Ishikawa (cell line): ENCODE measurements around the gene TMEM53.

Experiments used
- CEBPB ChIP-seq: IDR thresholded peaks from 2 replicates; pipeline ENCODE4 v1.6.1; 2012
- CREB1 ChIP-seq: IDR thresholded peaks from 2 replicates; pipeline ENCODE4 v1.6.1; 2012; ENCODE audit warnings: low read depth
- EGR1 ChIP-seq: IDR thresholded peaks from 2 replicates; pipeline ENCODE4 v1.6.1; 2012
- EP300 ChIP-seq: IDR thresholded peaks from 2 replicates; pipeline ENCODE4 v1.6.1; 2012; ENCODE audit warnings: borderline replicate concordance
- FOXM1 ChIP-seq: IDR thresholded peaks from 2 replicates; pipeline ENCODE4 v1.6.1; 2012; ENCODE audit warnings: low read depth, borderline replicate concordance
- RAD21 ChIP-seq: IDR thresholded peaks from 2 replicates; pipeline ENCODE4 v1.6.1; 2012; ENCODE audit warnings: low read depth
- TAF1 ChIP-seq: IDR thresholded peaks from 2 replicates; pipeline ENCODE4 v1.6.1; 2012; ENCODE audit warnings: low read depth, mild to moderate bottlenecking
- TCF12 ChIP-seq: IDR thresholded peaks from 2 replicates; pipeline ENCODE4 v1.6.1; 2012; ENCODE audit warnings: low read depth
- TEAD4 ChIP-seq: IDR thresholded peaks from 2 replicates; pipeline ENCODE4 v1.6.1; 2012
- YY1 ChIP-seq: IDR thresholded peaks from 2 replicates; pipeline ENCODE4 v1.6.1; 2012; ENCODE audit warnings: low read depth
- ZBTB7A ChIP-seq: IDR thresholded peaks from 2 replicates; pipeline ENCODE4 v1.6.1; 2012; ENCODE audit warnings: low read depth
- TF ChIP-seq, protein P1 (sequence below): IDR thresholded peaks from 2 replicates; pipeline ENCODE4 v1.6.1; 2012; ENCODE audit warnings: low read depth, mild to moderate bottlenecking
- TF ChIP-seq, protein P2 (sequence below): IDR thresholded peaks from 2 replicates; pipeline ENCODE4 v1.6.1; 2012
- TF ChIP-seq, protein P3 (sequence below): IDR thresholded peaks from 2 replicates; pipeline ENCODE4 v1.6.1; 2012

Gene TMEM53

DNA sequence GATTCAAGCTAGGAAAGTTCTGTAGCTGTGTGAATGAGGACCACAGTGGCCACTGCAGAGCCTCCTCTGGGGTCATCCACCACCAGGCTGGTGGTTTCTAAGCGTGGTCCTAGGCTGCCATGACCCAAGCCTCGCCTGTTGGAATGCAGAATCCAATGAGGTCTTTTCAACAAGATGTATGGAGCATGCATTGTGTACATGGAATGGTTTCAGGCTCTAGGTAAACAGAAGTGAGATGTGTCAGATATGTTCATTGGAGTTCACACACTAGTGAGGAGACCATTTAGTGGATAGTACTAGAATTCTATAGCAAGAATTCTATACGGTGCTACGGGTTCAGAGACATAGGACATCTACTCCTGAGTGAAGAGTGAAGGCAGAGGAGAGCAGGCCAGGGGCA lies 46.0 kb upstream of the TMEM53 start:
- no peak for TF ChIP-seq TEAD4

DNA sequence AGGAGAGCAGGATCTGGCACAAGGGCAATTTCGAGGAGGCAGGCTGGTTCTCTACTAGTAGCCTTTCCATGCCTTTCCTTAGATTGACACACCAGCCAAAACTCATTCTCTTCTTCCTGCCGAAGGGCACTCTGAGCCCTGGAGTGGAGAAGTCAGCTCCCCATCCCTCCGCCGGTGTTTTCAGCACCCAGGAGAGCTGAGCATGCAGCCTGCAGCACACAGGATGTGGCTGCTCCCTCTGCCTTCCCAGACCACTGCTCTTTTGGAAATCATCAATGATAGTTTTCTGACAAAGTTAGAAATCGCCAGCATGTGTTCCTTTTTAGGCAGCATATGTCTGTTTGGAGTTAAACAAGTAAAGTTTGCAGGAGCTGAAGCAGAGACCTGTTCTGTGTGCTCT lies 45.0 kb upstream of the TMEM53 start:
- TF ChIP-seq YY1 (no peak), ZBTB7A (no peak), FOXM1 (no peak), EP300 (no peak), TAF1 (no peak), TEAD4 (no peak)
- TF ChIP-seq, protein P1, sequence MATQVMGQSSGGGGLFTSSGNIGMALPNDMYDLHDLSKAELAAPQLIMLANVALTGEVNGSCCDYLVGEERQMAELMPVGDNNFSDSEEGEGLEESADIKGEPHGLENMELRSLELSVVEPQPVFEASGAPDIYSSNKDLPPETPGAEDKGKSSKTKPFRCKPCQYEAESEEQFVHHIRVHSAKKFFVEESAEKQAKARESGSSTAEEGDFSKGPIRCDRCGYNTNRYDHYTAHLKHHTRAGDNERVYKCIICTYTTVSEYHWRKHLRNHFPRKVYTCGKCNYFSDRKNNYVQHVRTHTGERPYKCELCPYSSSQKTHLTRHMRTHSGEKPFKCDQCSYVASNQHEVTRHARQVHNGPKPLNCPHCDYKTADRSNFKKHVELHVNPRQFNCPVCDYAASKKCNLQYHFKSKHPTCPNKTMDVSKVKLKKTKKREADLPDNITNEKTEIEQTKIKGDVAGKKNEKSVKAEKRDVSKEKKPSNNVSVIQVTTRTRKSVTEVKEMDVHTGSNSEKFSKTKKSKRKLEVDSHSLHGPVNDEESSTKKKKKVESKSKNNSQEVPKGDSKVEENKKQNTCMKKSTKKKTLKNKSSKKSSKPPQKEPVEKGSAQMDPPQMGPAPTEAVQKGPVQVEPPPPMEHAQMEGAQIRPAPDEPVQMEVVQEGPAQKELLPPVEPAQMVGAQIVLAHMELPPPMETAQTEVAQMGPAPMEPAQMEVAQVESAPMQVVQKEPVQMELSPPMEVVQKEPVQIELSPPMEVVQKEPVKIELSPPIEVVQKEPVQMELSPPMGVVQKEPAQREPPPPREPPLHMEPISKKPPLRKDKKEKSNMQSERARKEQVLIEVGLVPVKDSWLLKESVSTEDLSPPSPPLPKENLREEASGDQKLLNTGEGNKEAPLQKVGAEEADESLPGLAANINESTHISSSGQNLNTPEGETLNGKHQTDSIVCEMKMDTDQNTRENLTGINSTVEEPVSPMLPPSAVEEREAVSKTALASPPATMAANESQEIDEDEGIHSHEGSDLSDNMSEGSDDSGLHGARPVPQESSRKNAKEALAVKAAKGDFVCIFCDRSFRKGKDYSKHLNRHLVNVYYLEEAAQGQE = no peak
- TF ChIP-seq, protein P2, sequence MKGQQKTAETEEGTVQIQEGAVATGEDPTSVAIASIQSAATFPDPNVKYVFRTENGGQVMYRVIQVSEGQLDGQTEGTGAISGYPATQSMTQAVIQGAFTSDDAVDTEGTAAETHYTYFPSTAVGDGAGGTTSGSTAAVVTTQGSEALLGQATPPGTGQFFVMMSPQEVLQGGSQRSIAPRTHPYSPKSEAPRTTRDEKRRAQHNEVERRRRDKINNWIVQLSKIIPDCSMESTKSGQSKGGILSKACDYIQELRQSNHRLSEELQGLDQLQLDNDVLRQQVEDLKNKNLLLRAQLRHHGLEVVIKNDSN = no peak
- TF ChIP-seq, protein P3, sequence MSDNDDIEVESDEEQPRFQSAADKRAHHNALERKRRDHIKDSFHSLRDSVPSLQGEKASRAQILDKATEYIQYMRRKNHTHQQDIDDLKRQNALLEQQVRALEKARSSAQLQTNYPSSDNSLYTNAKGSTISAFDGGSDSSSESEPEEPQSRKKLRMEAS = no peak

DNA sequence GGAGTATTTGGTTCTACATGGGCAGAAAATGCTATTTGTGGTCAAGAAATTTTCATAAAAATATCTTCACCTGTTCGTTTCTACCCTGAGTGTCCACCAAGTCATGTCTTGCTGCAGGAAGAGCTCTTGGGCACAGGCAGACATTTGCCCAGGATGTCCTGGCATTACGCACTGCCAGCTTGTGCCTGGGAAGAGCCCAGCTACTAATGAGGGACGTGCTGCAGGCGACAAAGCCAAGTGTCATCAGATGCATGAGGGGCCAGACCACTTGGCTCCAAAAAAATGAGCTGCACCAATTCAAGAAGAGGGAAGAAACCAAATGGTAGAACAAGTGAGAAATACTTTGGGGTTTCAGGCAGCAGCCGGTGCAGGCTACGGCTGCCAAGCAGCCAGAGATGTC lies 43.8 kb upstream of the TMEM53 start:
- TF ChIP-seq ZBTB7A (no peak), RAD21 (no peak), EGR1 (no peak), TEAD4 (no peak), TCF12 (no peak), CREB1 (no peak), YY1 (no peak)
- TF ChIP-seq, protein P2 = no peak

DNA sequence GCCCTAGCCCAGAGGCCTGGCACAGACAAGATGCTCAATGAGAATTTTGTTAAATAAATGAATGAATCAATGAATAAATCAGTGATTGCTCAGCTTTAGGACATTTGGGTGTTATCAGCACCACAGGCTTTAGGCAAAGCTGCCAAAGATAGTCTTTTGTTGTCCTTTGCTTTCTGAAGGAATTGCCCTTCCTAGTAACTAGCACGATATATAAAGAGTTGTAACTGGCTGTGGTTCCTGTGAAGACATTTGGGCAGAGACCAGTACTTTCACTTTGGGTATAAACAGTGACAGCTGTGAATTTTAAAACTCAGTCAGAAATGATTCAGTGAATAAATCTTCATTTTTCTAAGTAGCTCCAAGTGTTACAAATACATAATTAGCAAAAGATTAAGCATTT lies 43.4 kb upstream of the TMEM53 start:
- no peak for TF ChIP-seq EP300
- TF ChIP-seq YY1 = no peak
- TF ChIP-seq, protein P2 = no peak
- TF ChIP-seq ZBTB7A = no peak
- TF ChIP-seq CREB1 = no peak
- TF ChIP-seq RAD21 = no peak
- TF ChIP-seq TAF1 = no peak

DNA sequence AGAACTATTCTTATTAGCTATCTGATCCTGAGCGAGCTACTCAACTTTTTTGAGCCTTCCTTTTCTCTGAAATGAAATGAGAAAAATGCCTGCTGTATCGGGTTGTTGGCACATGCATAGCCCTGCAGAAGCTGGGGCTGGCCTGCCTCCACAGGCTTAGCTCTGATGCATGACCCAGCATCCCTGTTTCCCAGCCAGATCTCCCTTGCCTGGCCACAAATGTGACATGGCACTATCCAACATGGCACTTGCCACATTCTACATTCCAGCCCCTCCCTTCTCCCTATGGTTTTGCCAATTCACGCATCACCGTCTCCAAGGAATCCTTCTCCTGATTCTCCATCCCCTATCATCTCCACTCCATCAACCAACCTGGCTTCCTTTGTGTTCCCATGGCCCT lies 42.9 kb upstream of the TMEM53 start:
- TF ChIP-seq TEAD4 (peak; percentile 41; the same call in 1 of the 2 replicates), FOXM1 (no peak)

DNA sequence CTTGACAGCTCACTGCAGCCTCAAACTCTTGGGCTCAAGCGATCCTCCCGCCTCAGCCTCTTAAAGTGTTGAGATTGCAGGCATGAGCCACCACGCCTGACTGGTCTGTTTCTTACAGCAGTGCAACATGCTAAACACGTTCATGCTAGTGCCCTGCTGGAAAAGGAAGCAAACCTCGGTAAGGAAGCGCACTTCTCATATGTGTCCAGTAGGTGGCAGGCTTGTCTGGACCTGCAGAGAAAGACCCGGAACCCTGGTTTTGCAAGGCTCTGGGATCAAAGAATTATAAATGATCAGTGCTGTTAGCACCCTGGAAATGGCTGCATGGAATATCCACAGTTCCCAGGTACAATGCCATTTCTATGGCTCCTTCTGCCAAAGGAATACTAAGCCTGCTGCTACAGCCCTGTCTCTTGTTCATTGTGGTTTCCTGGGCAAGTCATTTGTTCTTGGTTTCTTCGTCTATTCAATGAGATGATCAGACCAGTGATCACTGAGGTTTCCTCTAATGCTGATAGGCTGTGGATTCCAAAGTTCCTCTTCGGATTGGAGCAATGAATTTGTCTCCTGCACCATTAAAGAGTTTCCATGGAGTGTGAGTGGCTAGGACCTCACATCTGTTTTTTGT lies 40.8 kb upstream of the TMEM53 start:
- TF ChIP-seq, protein P3 = 0 out of 2 replicates have a peak, but pooled peaks have one; percentile 13
- TF ChIP-seq RAD21 (peak; percentile 74), TAF1 (no peak), EP300 (no peak)
- TF ChIP-seq, protein P2 = no peak

DNA sequence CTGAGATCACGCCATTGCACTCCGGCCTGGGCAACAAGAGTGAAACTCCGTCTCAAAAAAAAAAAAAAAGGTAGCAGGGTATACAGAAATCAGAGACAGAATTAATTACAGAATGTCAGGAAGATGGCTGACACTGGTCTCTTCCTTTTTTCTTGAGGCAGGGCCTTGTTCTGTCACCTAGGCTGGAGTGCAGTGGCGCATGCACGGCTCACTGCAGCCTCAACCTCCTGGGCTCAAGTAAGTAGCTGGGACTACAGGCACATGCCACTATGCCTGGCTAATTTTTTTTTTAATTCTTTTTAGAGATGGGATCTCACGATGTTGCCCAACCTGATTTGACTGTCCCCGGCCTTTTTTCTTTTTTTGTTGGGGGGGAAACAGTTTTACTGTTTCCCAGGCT lies 40.3 kb upstream of the TMEM53 start:
- TF ChIP-seq RAD21 (no peak), CEBPB (no peak), TAF1 (no peak), CREB1 (no peak), ZBTB7A (no peak)

DNA sequence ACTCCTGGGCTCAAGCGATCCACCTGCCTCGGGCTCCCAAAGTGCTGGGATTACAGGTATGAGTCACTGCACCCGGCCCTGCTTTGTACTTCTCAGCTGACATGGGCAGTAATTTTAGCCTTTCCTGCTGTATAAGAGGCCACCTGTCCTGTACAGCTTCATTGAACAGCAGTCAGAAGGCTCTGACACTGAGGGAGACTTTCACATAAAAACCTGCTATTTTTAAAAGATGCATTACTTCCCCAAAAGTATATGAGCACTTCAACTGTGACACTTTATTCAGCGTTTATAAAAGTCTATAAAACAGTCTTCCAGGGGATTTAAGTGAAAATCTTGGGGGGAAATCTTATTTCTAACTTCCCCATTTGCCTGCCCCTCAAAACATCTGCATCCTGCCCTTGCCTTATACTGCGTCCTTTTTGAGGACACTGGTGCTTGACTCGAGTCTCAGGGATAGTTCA lies 39.1 kb upstream of the TMEM53 start:
- TF ChIP-seq EGR1 = no peak
- no peak for TF ChIP-seq RAD21
